ENCODE measurements around the gene TRIM64. TPM values are rescaled to one million over a fixed set of nuclear protein-coding genes. Genes with fewer than 3 reads are reported as not detected.
"Not testable (repeated sequence)": the region's sequence is repeated elsewhere in the genome, so short reads cannot be mapped to it uniquely, and the experiment has no call there.

Gene TRIM64
- total RNA-seq = not detected

- not testable (repeated sequence) for H3K4me3 ChIP-seq (ENCODE audit: low read length); H3K4me1 ChIP-seq (ENCODE audit: insufficient read depth, low read length); H3K27me3 ChIP-seq (ENCODE audit: insufficient read depth, low read length); H3K9me3 ChIP-seq (ENCODE audit: low read depth, low read length)
Observed at GRCh38 chr11:89965737-89966136, at the start of gene TRIM64. TRIM64 (plus strand) TSS chr11:89966037; CDS start chr11:89968504, 2,467 bp downstream.

- Histone ChIP-seq H3K9me3 (ENCODE audit: low read depth, low read length) (no peaks in the 10 kb centered on the region), H3K4me1 (ENCODE audit: insufficient read depth, low read length) (no peaks in the 10 kb centered on the region), H3K4me3 (ENCODE audit: low read length) (no peak within 1 kb of the TSS), H3K27me3 (ENCODE audit: insufficient read depth, low read length) (no peaks in the 10 kb centered on the region)
Observed at GRCh38 chr11:89922195-89922660, 43.6 kb upstream of the TRIM64 start, which contains the start of gene TRIM49D1. TRIM49D1 (minus strand) TSS chr11:89922245; CDS start chr11:89917710, 4,535 bp downstream.

- H3K27me3 ChIP-seq (ENCODE audit: insufficient read depth, low read length); H3K9me3 ChIP-seq (ENCODE audit: low read depth, low read length); H3K4me3 ChIP-seq (ENCODE audit: low read length); H3K4me1 ChIP-seq (ENCODE audit: insufficient read depth, low read length): not testable (repeated sequence)
Observed at GRCh38 chr11:89923764-89924163, 42.1 kb upstream of the TRIM64 start, which contains the start of gene TRIM49D2. TRIM49D2 (plus strand) TSS chr11:89924064; CDS start chr11:89926762, 2,698 bp downstream.

GRCh38 chr11:89960833-89961232 is 5.0 kb upstream of the TRIM64 start:
- H3K4me1 ChIP-seq (ENCODE audit: insufficient read depth, low read length); H3K9me3 ChIP-seq (ENCODE audit: low read depth, low read length); H3K27me3 ChIP-seq (ENCODE audit: insufficient read depth, low read length); H3K4me3 ChIP-seq (ENCODE audit: low read length): not testable (repeated sequence)

Other genes with a start within 250 kb of the TRIM64 start
- not detected for gene TRIM49, start 157.5 kb upstream of the TRIM64 start, total RNA-seq
- not detected for gene TRIM64B, start 87.5 kb upstream of the TRIM64 start, total RNA-seq
- gene TRIM49D1, start 43.8 kb upstream of the TRIM64 start, total RNA-seq = not detected
- gene TRIM49D2, start 42.0 kb upstream of the TRIM64 start, total RNA-seq = not detected
- not detected for gene TRIM49C, start 65.1 kb downstream of the TRIM64 start, total RNA-seq
- 0.21 TPM for gene UBTFL1, start 119.9 kb downstream of the TRIM64 start, total RNA-seq
- not detected for gene NAALAD2, start 168.6 kb downstream of the TRIM64 start, total RNA-seq